Non-pigmented ciliary epithelial cell (primary cell): Measurements from ENCODE around the gene ANKRD13C.

Experiments used
- DNase-seq: peaks from one replicate; pipeline ENCODE4 v3.0.0-alpha.2; 2010; ENCODE audit warnings: low read depth

The ANKRD13C gene

GRCh38 chr1:70295749-70296148 lies 58.8 kb downstream of the ANKRD13C start:
- no peak for DNase-seq

- DNase-seq: no peak
Measured at GRCh38 chr1:70293186-70293843, 61.2 kb downstream of the ANKRD13C start.

- DNase-seq: peak; percentile 11
Measured at GRCh38 chr1:70290218-70290617, 64.3 kb downstream of the ANKRD13C start.

- DNase-seq: no peak
Measured at GRCh38 chr1:70288166-70288565, 66.4 kb downstream of the ANKRD13C start.

GRCh38 chr1:70286453-70286852 lies 68.1 kb downstream of the ANKRD13C start:
- no peak for DNase-seq

DNA sequence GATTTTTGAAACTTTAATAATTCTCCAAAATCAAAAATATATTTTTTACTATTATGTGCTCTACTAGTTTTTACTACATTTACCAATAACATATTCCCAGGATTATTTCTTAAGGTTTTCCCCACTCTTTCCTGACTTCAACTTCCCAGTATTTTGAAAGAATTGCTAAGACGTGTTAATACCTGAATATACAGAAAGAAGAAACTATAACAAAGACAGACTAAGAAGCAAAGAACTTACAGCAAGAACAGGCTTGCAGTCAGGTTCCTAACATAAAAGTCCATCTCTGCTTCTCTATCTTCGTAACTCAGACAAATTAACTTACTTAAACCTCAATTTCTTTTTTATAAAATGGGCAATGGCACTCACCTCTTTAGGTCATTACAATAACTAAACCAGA lies 70.2 kb downstream of the ANKRD13C start:
- DNase-seq: no peak

DNA sequence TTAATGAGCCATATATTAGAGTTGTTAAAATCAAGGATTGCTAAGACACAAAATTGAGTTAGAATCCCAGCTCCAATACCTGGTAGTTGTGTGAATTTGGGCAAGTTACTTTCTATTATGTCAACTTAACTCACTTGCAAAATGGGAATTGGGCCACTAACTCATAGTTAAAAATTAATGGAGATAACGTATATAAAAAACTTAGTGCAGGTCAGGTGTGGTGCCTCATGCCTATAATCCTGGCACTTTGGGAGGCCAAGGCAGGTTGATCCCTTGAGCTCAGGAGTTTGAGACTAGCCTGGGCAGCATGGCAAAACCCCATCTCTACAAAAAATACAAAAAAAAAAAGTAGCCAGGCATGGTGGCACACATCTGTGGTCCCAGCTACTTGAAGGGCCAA lies 75.8 kb downstream of the ANKRD13C start:
- no peak for DNase-seq

DNA sequence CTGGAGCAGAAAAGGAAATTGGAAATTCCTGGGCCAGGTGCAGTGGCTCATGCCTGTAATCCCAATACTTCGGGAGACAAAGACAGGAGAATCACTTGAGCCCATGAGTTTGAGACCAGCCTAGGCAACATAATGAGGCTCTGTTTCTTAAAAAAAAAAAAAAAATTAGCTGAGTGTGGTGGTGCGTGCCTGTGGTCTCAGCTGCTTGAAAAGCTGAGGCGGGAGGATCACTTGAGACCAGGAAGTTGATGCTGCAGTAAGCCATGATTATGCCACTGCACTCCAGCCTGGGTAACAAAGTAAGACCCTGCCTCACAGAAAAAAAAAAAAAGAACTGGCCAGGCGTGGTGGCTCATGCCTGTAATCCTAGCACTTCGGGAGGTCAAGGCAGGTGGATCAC lies 76.6 kb downstream of the ANKRD13C start:
- DNase-seq: no peak

- no peak for DNase-seq
Measured at GRCh38 chr1:70265946-70266345, 88.6 kb downstream of the ANKRD13C start.

DNA sequence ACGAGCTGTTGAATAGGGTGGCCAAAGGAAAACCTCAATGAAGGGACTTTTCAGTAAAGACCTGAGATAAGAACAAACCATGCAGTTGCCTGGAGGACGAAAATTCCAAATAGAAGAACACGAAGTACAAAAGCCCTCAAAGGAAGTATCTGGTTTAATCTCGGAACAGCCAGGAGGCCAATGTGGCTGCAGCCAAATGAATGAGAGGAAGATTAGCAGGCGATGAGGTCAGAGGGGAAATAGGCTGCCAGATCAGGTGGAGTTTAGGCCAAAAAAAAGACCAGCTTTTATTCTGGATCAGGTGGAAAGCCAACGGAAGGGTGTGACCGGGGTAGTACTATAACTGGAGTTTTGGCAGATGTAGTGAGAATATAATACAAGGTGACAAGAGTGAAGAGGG lies 89.7 kb downstream of the ANKRD13C start:
- no peak for DNase-seq

- DNase-seq: no peak
Measured at GRCh38 chr1:70256664-70257063, 97.9 kb downstream of the ANKRD13C start.

GRCh38 chr1:70248729-70249128 lies 105.8 kb downstream of the ANKRD13C start:
- DNase-seq: no peak

GRCh38 chr1:70247768-70248167 lies 106.8 kb downstream of the ANKRD13C start:
- no peak for DNase-seq

GRCh38 chr1:70247122-70247521 lies 107.4 kb downstream of the ANKRD13C start:
- DNase-seq: no peak

- DNase-seq: no peak
Measured at GRCh38 chr1:70239940-70240339, 114.6 kb downstream of the ANKRD13C start.

- DNase-seq: no peak
Measured at GRCh38 chr1:70234733-70235132, 119.8 kb downstream of the ANKRD13C start.

DNA sequence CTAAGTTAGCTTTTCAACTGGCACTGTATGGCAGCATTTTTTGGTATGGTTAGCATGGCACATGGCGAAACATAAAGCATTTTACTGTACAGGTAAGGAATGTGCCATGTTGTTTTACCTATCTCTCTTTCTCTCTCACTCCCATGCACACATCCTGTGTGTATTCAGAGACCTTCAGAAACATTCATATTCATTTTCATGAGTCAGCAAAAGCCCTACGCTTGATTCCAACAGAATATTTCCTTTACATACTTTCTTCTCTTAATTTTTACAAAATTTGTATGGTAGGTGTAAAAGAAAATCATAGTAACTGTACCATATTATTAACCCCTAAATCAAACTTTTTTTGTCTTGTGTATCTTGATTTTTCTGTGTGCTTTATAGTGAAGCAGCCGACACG lies 123.0 kb downstream of the ANKRD13C start:
- no peak for DNase-seq

GRCh38 chr1:70228670-70229069 lies 125.9 kb downstream of the ANKRD13C start:
- no peak for DNase-seq

- no peak for DNase-seq
Measured at GRCh38 chr1:70227439-70227838, 127.1 kb downstream of the ANKRD13C start.

DNA sequence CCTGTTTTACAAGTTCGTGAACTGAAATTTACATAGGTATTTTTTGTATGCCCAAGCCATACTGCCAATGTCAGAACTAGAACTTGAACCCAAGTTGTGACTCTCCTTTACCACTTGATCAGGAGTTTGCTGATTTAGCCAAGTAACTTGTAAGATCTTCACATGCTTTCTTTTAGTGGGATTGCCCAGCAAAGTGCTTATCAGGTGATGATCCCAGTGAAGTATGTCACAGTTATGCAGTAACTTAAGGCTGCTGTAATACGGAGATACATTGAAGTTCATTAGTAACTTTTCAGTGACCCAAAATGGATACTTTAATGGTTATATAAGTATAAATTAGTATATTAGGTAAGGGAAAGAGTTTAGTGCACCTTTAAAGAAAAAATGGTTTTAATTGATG lies 129.6 kb downstream of the ANKRD13C start:
- no peak for DNase-seq

- no peak for DNase-seq
Measured at GRCh38 chr1:70222716-70223235, 131.7 kb downstream of the ANKRD13C start.

DNA sequence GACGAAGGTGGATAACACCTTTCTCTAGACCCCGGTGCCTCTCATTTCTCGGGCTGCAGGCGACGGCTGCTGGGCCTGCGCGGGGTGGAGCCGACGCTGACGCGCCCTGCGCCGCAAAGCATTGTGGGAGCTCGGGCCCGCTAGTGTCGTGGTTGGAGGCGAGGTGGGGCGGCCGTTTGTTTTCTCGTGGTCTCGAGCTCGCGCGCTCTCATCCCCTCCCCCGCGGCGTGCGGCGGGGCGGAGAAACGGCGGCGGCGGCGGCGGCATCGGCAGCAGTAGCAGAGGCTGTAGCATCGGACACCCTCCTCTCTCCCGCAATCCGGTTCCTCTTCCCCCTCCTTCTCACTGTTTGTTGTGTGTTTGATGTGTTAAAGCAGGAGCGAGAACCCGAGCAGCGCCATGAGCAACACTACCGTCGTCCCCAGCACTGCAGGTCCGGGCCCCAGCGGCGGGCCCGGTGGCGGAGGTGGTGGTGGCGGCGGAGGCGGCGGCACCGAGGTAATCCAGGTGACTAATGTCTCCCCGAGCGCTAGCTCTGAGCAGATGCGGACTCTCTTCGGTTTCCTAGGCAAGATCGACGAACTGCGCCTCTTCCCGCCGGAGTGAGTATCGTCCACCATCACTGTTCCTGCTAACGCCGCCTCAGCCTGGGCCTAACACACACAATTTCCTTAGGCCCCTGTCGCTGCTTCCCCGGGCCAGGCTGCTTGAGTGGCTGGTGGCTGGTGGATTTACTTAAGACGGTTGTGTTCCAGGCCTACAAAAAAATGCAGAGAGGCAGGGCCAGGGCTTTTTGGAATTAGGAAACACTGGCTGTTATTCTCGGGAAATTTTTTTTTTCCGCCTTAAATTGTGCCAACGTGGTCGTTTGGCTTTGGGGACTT lies 133.0 kb downstream of the ANKRD13C start, which contains the start of gene SRSF11:
Gene SRSF11 (plus strand): TSS at position 143 of the 884 bp plus-strand sequence. CDS start 257 bp downstream, at position 400.
- peak; percentile 65 for DNase-seq
